GM12878 (cell line): ENCODE measurements around the gene ROM1. TPM values are rescaled to one million over a fixed set of nuclear protein-coding genes. Genes with fewer than 3 reads are reported as not detected.

Experiments
- BACH1 ChIP-seq: fragments of 450-650 bp; IDR thresholded peaks from 2 replicates; pipeline ENCODE4 v1.6.1; 2017; ENCODE audit warnings: mild to moderate bottlenecking, borderline replicate concordance
- BHLHE40 ChIP-seq, 2 experiments: fragments of 450-650 bp in 1 of 2; IDR thresholded peaks; 2 replicates each; pipeline ENCODE4 v1.6.1; 2011 to 2017; ENCODE audit warnings: low read depth in 2 of 2, borderline replicate concordance in 1 of 2, improper control_type of control experiment in 1 of 2, low read length in 1 of 2, mild to moderate bottlenecking in 1 of 2
- CBFB ChIP-seq: IDR thresholded peaks from 2 replicates; pipeline ENCODE4 v1.6.1; 2016; ENCODE audit warnings: antibody characterized with exemption, low read depth
- CBX5 ChIP-seq: sonication (generic); IDR thresholded peaks from 2 replicates; pipeline ENCODE4 v1.6.1; 2016; ENCODE audit warnings: low read depth, moderate library complexity, mild to moderate bottlenecking, inconsistent platforms
- CHD4 ChIP-seq: fragments of 200-600 bp; sonication (generic); IDR thresholded peaks from 2 replicates; pipeline ENCODE4 v1.6.1; 2016; ENCODE audit warnings: mild to moderate bottlenecking
- EGR1 ChIP-seq, 2 experiments: IDR thresholded peaks; 1 replicate in 1 of 2; 2 replicates in 1 of 2; pipeline ENCODE4 v1.6.1; 2011 to 2012; ENCODE audit warnings: low read depth in 2 of 2, low read length in 2 of 2, borderline replicate concordance in 1 of 2, mild to moderate bottlenecking in 1 of 2, moderate library complexity in 1 of 2
- ELK1 ChIP-seq: IDR thresholded peaks from 2 replicates; pipeline ENCODE4 v1.6.1; 2012; ENCODE audit warnings: low read depth, low read length, improper control_type of control experiment
- ETV6 ChIP-seq, 2 experiments: fragments of 450-650 bp in 1 of 2; IDR thresholded peaks in 1 of 2; conservative IDR thresholded peaks in 1 of 2; 2 replicates each; pipeline ENCODE4 v1.6.1; 2014; ENCODE audit warnings: antibody characterized with exemption in 1 of 2, borderline replicate concordance in 1 of 2, low read depth in 1 of 2, mild to moderate bottlenecking in 1 of 2, moderate library complexity in 1 of 2
- EZH2 ChIP-seq: IDR thresholded peaks from 2 replicates; pipeline ENCODE4 v1.6.1; 2012; ENCODE audit warnings: low read depth, mild to moderate bottlenecking, control low read depth, inconsistent platforms, low read length, borderline replicate concordance; ENCODE audit not compliant: control insufficient read depth
- FOXM1 ChIP-seq: IDR thresholded peaks from 2 replicates; pipeline ENCODE4 v1.6.1; 2012; ENCODE audit warnings: low read depth, mild to moderate bottlenecking, inconsistent platforms, low read length, moderate library complexity
- HCFC1 ChIP-seq: fragments of 150-350 bp; IDR thresholded peaks from 2 replicates; pipeline ENCODE4 v1.6.1; 2014; ENCODE audit warnings: low read length
- HDAC2 ChIP-seq: fragments of 200-600 bp; sonication (generic); IDR thresholded peaks from 2 replicates; pipeline ENCODE4 v1.6.1; 2017
- HDGF ChIP-seq: fragments of 450-650 bp; IDR thresholded peaks from 2 replicates; pipeline ENCODE4 v1.6.1; 2016; ENCODE audit warnings: antibody characterized with exemption
- IRF4 ChIP-seq: IDR thresholded peaks from 2 replicates; pipeline ENCODE4 v1.6.1; 2011; ENCODE audit warnings: low read depth, low read length
- LARP7 ChIP-seq: fragments of 450-650 bp; IDR thresholded peaks from 2 replicates; pipeline ENCODE4 v1.6.1; 2017; ENCODE audit warnings: mild to moderate bottlenecking
- MEF2B ChIP-seq: fragments of 450-650 bp; IDR thresholded peaks from 2 replicates; pipeline ENCODE4 v1.6.1; 2018; ENCODE audit warnings: mild to moderate bottlenecking, moderate library complexity; ENCODE audit not compliant: partially characterized antibody, poor library complexity, severe bottlenecking
- MXI1 ChIP-seq: fragments of 150-350 bp; IDR thresholded peaks from 2 replicates; pipeline ENCODE4 v1.6.1; 2011; ENCODE audit warnings: low read depth, mild to moderate bottlenecking, inconsistent platforms, low read length, improper control_type of control experiment
- PML ChIP-seq: IDR thresholded peaks from 2 replicates; pipeline ENCODE4 v1.6.1; 2012; ENCODE audit warnings: low read length, inconsistent platforms
- POLR2A ChIP-seq: IDR thresholded peaks from 2 replicates; pipeline ENCODE4 v1.6.1; 2011; ENCODE audit warnings: low read depth, mild to moderate bottlenecking, low read length
- POLR2AphosphoS2 ChIP-seq: IDR thresholded peaks from 2 replicates; pipeline ENCODE4 v1.6.1; 2011; ENCODE audit warnings: low read depth, mild to moderate bottlenecking, low read length, improper control_type of control experiment, moderate library complexity
- POLR2AphosphoS5 ChIP-seq: IDR thresholded peaks from 2 replicates; pipeline ENCODE4 v1.6.1; 2011; ENCODE audit warnings: mild to moderate bottlenecking, low read length, inconsistent platforms
- RBBP5 ChIP-seq: fragments of 200-600 bp; sonication (generic); conservative IDR thresholded peaks from 2 replicates; pipeline ENCODE4 v1.6.1; 2016
- RCOR1 ChIP-seq: conservative IDR thresholded peaks from 2 replicates; pipeline ENCODE4 v1.6.1; 2012; ENCODE audit warnings: low read depth, low read length, improper control_type of control experiment
- RELA ChIP-seq: fragments of 450-650 bp; IDR thresholded peaks from 2 replicates; pipeline ENCODE4 v1.8.0; 2014; ENCODE audit warnings: borderline replicate concordance; ENCODE audit not compliant: partially characterized antibody
- SIN3A ChIP-seq: IDR thresholded peaks from 2 replicates; pipeline ENCODE4 v1.6.1; 2012; ENCODE audit warnings: low read depth, low read length, improper control_type of control experiment
- SMAD5 ChIP-seq: IDR thresholded peaks from 2 replicates; pipeline ENCODE4 v1.6.1; 2016; ENCODE audit warnings: antibody characterized with exemption, low read depth
- SUPT20H ChIP-seq: IDR thresholded peaks from 2 replicates; pipeline ENCODE4 v1.6.1; 2011; ENCODE audit warnings: low read depth, mild to moderate bottlenecking, low read length, moderate library complexity, borderline replicate concordance; ENCODE audit not compliant: control insufficient read depth
- TCF3 ChIP-seq: IDR thresholded peaks from 2 replicates; pipeline ENCODE4 v1.6.1; 2012; ENCODE audit warnings: low read depth, mild to moderate bottlenecking, low read length, borderline replicate concordance; ENCODE audit not compliant: insufficient read depth
- ZNF207 ChIP-seq: fragments of 450-650 bp; IDR thresholded peaks from 2 replicates; pipeline ENCODE4 v1.6.1; 2014; ENCODE audit warnings: antibody characterized with exemption, mild to moderate bottlenecking, borderline replicate concordance
- ZNF24 ChIP-seq: fragments of 450-650 bp; IDR thresholded peaks from 2 replicates; pipeline ENCODE4 v1.6.1; 2017; ENCODE audit warnings: antibody characterized with exemption, mild to moderate bottlenecking
- polyA plus RNA-seq, 11 experiments: library from polyadenylated mRNA; depleted of rRNA in 4 of 11; unstranded in 6 of 11; stranded (reverse) in 5 of 11; fragments of >200 nt; fragmentation: Nextera tagmentation in 4 of 11; fragmentation: Illumina TruSeq in 1 of 11; extraction: Ambion mirVana in 4 of 11; extraction: Trizol in 1 of 11; gene quantifications; 1 replicate in 1 of 11; 2 replicates in 10 of 11; pipeline versions ENCODE4 v1.2.1 to v1.2.3, GENCODE V29; 2011 to 2016; ENCODE audit warnings: inconsistent platforms in 2 of 11, missing spikeins in 2 of 11, low read depth in 1 of 11
- total RNA-seq, 4 experiments: library from RNA; depleted of rRNA in 3 of 4; stranded (reverse); fragments of >200 nt in 3 of 4; fragmentation: Illumina TruSeq in 1 of 4; extraction: Trizol in 1 of 4; gene quantifications; 2 replicates each; pipeline versions ENCODE4 v1.2.1 to v1.2.3, GENCODE V29; 2013 to 2021
- TF ChIP-seq, protein P1 (sequence below): IDR thresholded peaks from 2 replicates; pipeline ENCODE4 v1.6.1; 2011; ENCODE audit warnings: mild to moderate bottlenecking, low read depth, low read length, moderate library complexity; ENCODE audit not compliant: insufficient replicate concordance

The ROM1 gene
- total and polyA plus RNA-seq, 10 of the 15 experiments (the other 5 are each of a cell fraction or from before 2014, with no cell fraction given) = 0.42 to 3.0 (median 1.1) TPM

- TF ChIP-seq ETV6 (conservative IDR thresholded peaks at IDR 0.05 in 1 of 2, IDR thresholded peaks at IDR 0.05 in 1 of 2; ENCODE audit: borderline replicate concordance in 1 of 2, low read depth in 1 of 2) (no peak; a peak in 1 of 4 replicates), ELK1 (peak; percentile 62), PML (peak; percentile 50), HDGF (peak; percentile 89), MXI1 (no peak), RELA (no peak), RCOR1 (no peak), ZNF24 (no peak), CBX5 (0 out of 2 replicates have a peak, but pooled peaks have one; percentile 24), POLR2A (peak; percentile 85), LARP7 (peak; percentile 94), TCF3 (no peak), MEF2B (peak; percentile 12), BHLHE40 (IDR thresholded peaks at IDR 0.05; ENCODE audit: borderline replicate concordance in 1 of 2, low read depth in 2 of 2, low read length in 1 of 2) (no peak; a peak in 1 of 4 replicates), POLR2AphosphoS2 (peak; percentile 27; the same call in 1 of the 2 replicates), SUPT20H (no peak), RBBP5 (no peak), HCFC1 (0 out of 2 replicates have a peak, but pooled peaks have one; percentile 7), SIN3A (no peak), SMAD5 (peak; percentile 73; the same call in 1 of the 2 replicates), HDAC2 (no peak), EZH2 (no peak), BACH1 (peak; percentile 53; the same call in 1 of the 2 replicates), CBFB (no peak), IRF4 (no peak), ZNF207 (no peak; the same call in 1 of the 2 replicates), EGR1 (IDR thresholded peaks at IDR 0.05; ENCODE audit: borderline replicate concordance in 1 of 2, low read depth in 2 of 2, low read length in 2 of 2) (peak in 1 of 2 experiments; percentile 86; a peak in 2 of 3 replicates), CHD4 (no peak), FOXM1 (no peak), POLR2AphosphoS5 (0 out of 2 replicates have a peak, but pooled peaks have one; percentile 31)
- TF ChIP-seq, protein P1, sequence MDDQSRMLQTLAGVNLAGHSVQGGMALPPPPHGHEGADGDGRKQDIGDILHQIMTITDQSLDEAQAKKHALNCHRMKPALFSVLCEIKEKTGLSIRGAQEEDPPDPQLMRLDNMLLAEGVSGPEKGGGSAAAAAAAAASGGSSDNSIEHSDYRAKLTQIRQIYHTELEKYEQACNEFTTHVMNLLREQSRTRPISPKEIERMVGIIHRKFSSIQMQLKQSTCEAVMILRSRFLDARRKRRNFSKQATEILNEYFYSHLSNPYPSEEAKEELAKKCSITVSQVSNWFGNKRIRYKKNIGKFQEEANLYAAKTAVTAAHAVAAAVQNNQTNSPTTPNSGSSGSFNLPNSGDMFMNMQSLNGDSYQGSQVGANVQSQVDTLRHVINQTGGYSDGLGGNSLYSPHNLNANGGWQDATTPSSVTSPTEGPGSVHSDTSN = no peak
These were observed 11.5 kb upstream of the ROM1 start, which contains the start of gene MTA2 (continued) for GRCh38 chr11:62601372-62602140.
